CD4-positive, alpha-beta T cell treated with Interleukin-10 for 1 hour (primary cell): ENCODE measurements around the gene DLG2.
"Not testable (repeated sequence)": the region's sequence is repeated elsewhere in the genome, so short reads cannot be mapped to it uniquely, and the experiment has no call there.

Source experiments
- DNase-seq: peaks from one replicate; pipeline ENCODE4 v3.0.0-alpha.2; 2020

Gene DLG2

GRCh38 chr11:83641511-83641910, 1985.6 kb downstream of the DLG2 start:
- DNase-seq: no peak

- DNase-seq: no peak
Measured at GRCh38 chr11:83639995-83640758, 1987.0 kb downstream of the DLG2 start.

GRCh38 chr11:83635166-83635565, 1992.0 kb downstream of the DLG2 start:
- DNase-seq: no peak

- no peak for DNase-seq
Measured at GRCh38 chr11:83630211-83630610, 1996.9 kb downstream of the DLG2 start.

- DNase-seq: no peak
Measured at GRCh38 chr11:83629775-83630174, 1997.4 kb downstream of the DLG2 start.

GRCh38 chr11:83628622-83629355, 1998.4 kb downstream of the DLG2 start:
- no peak for DNase-seq

GRCh38 chr11:83625336-83625735, 2001.8 kb downstream of the DLG2 start:
- no peak for DNase-seq

- no peak for DNase-seq
Measured at GRCh38 chr11:83617671-83618070, 2009.5 kb downstream of the DLG2 start.

GRCh38 chr11:83613767-83614121, 2013.4 kb downstream of the DLG2 start:
- DNase-seq: no peak

- DNase-seq: no peak
Measured at GRCh38 chr11:83612891-83613766, 2014.0 kb downstream of the DLG2 start.

- DNase-seq: no peak
Measured at GRCh38 chr11:83611600-83611999, 2015.5 kb downstream of the DLG2 start.

- DNase-seq: no peak
Measured at GRCh38 chr11:83611031-83611430, 2016.1 kb downstream of the DLG2 start.

GRCh38 chr11:83609191-83609590, 2018.0 kb downstream of the DLG2 start:
- no peak for DNase-seq

- no peak for DNase-seq
Measured at GRCh38 chr11:83608571-83608970, 2018.6 kb downstream of the DLG2 start.

GRCh38 chr11:83601914-83602527, 2025.1 kb downstream of the DLG2 start:
- DNase-seq: no peak

GRCh38 chr11:83601201-83601913, 2025.8 kb downstream of the DLG2 start:
- no peak for DNase-seq

- no peak for DNase-seq
Measured at GRCh38 chr11:83600661-83601060, 2026.5 kb downstream of the DLG2 start.

- DNase-seq: no peak
Measured at GRCh38 chr11:83599066-83599465, 2028.1 kb downstream of the DLG2 start.

GRCh38 chr11:83587797-83588196, 2039.3 kb downstream of the DLG2 start:
- DNase-seq: not testable (repeated sequence)

- DNase-seq: no peak
Measured at GRCh38 chr11:83583757-83584366, 2043.3 kb downstream of the DLG2 start.

GRCh38 chr11:83574519-83574918, 2052.6 kb downstream of the DLG2 start:
- DNase-seq: no peak
